ENCODE measurements around the gene JMJD8.

Gene JMJD8

GRCh38 chr16:652454-653305, 31.5 kb downstream of the JMJD8 start:
- DNase-seq, result no peak
- in situ Hi-C loops (cut with HindIII; ENCODE audit: low pct_ligation_motif_present, low pct_unique_long_range_greater_than_20kb, low sequenced_read_pairs), result no loop called here

- DNase-seq, result no peak
- in situ Hi-C loops (cut with HindIII; ENCODE audit: low pct_ligation_motif_present, low pct_unique_long_range_greater_than_20kb, low sequenced_read_pairs), result no loop called here
Measured at GRCh38 chr16:651844-652243, 32.3 kb downstream of the JMJD8 start.

GRCh38 chr16:649631-650030, 34.5 kb downstream of the JMJD8 start:
- peak; percentile 33 for DNase-seq
- in situ Hi-C loops (cut with HindIII; ENCODE audit: low pct_ligation_motif_present, low pct_unique_long_range_greater_than_20kb, low sequenced_read_pairs), result no loop called here

DNA sequence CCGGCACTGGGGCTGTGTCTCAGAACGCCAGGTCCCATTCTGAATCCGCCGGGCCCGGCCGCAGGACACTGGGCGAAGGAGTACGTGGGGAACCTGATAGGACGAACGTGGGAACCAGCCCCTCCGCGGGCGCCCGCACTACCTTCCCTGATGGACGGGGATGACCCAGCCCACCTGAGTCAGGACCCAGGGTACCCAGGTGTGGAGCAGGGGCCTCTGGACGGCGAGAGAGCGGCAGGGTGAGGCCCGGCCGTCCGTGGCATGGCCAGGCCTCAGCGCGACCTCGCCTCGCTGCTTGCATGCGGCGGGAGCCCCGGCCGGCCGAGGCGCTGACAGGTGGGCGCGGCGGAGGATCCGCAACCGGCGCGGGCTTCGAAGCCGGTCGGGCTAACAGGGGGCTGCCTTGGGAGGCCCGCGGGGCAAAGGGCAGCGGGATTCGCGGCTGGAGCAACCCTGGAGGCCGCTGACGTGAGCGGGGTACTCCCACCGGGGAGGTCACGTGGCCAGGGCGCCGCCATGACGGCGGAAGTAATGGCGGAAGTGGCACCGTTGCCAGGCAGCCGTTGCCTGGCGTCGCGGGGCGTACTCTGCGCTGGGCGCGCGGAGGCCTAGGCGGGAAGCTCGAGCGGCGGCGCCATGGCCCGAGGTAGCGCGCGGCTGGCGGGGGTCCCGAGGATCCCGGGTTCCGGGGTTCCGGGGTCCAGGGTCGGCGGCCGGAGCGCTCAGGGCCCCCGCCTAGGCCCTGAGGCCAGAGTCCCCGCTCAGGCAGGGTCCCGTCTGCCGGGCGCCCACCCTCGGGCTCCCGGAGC, 35.1 kb downstream of the JMJD8 start, which contains the start of gene WDR90:
WDR90 (plus strand) TSS at position 585 of the 809 bp plus-strand sequence; CDS start at position 637, 52 bp downstream.
- DNase-seq, result peak; percentile 95
- in situ Hi-C loops (cut with HindIII; ENCODE audit: low pct_ligation_motif_present, low pct_unique_long_range_greater_than_20kb, low sequenced_read_pairs), result no loop called here

DNA sequence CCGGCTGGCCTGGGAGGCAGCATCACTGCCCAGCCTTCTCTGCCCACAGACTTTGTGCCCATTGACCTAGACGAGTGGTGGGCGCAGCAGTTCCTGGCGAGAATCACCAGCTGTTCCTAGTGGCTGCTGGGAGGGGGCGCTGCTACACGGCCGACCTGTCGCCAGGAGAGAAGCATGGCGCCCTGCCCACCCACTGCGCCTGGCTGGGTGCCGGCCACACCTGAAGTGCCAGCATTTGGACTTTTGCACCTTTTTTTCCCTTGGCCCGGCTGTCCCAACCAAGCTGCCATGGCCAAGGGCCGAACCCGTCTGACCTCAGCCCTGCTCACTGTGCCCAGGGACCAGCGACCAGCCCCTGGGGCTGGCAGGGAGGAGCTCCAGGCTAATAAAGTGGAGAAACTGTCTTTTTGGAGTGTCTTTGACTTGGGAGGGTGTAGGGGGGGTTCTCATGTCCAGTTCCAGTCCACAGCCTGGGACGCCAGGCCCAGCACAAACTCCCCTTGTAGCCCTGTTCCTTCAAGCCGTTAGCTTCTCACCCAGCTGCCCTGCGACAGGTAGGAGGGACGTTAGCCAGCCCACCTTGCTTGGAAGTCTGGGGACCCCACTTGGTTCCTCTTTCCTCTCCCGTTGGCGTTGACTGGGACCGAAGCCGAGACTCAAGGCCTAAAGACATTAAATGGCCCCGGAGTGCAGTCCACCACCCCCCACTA, 35.9 kb downstream of the JMJD8 start:
- in situ Hi-C loops (cut with HindIII; ENCODE audit: low pct_ligation_motif_present, low pct_unique_long_range_greater_than_20kb, low sequenced_read_pairs), result no loop called here
- DNase-seq, result peak; percentile 29

- in situ Hi-C loops (cut with HindIII; ENCODE audit: low pct_ligation_motif_present, low pct_unique_long_range_greater_than_20kb, low sequenced_read_pairs), result no loop called here
- no peak for DNase-seq
Measured at GRCh38 chr16:647173-647902, 36.8 kb downstream of the JMJD8 start.

DNA sequence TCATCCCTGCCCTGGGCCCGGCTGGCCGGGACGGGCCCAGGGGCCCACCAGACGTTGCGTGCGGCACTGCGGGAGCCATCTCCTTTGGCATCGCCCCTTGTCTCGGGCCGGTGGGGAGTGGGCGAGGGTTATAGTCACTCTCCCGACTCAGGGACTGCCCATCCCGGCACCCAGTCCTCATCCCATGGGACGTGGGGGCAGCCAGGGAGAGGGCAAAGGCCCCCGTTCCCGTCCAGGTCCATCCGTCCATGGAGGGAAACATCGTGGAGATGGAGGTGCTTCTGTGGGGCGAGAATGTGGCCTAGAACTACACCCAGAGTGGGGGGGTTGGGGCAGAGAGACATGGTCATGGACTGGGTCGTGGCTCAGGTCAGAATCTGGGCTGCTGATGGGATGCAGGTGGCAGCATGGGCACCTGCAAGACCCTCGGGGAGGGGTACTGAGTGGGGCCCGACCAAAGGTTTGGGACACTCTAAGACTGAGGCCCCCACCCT, 37.4 kb downstream of the JMJD8 start:
- in situ Hi-C loops (cut with HindIII; ENCODE audit: low pct_ligation_motif_present, low pct_unique_long_range_greater_than_20kb, low sequenced_read_pairs), result no loop called here
- no peak for DNase-seq

GRCh38 chr16:645852-646678, 38.1 kb downstream of the JMJD8 start:
- DNase-seq, result no peak
- in situ Hi-C loops (cut with HindIII; ENCODE audit: low pct_ligation_motif_present, low pct_unique_long_range_greater_than_20kb, low sequenced_read_pairs), result no loop called here

GRCh38 chr16:644556-644955, 39.6 kb downstream of the JMJD8 start:
- no peak for DNase-seq
- in situ Hi-C loops (cut with HindIII; ENCODE audit: low pct_ligation_motif_present, low pct_unique_long_range_greater_than_20kb, low sequenced_read_pairs), result no loop called here

DNA sequence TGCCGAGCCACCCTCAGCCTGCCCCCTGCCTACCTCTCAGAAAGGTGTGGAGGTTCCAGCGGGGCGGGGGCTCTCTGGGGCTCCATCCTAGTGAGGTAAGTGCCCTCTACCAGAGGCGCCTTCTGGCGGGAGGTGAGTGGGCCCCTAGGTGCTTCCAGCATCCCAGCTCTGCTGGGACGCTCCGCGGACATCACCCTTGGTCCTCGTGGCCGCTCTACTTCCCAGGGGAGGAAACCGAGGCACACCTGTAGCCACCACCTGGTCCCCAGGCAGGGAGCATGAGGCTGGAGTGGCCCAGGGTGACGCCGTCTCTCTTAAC, 41.1 kb downstream of the JMJD8 start:
- in situ Hi-C loops (cut with HindIII; ENCODE audit: low pct_ligation_motif_present, low pct_unique_long_range_greater_than_20kb, low sequenced_read_pairs), result no loop called here
- DNase-seq, result no peak

- peak; percentile 49 for DNase-seq
- in situ Hi-C loops (cut with HindIII; ENCODE audit: low pct_ligation_motif_present, low pct_unique_long_range_greater_than_20kb, low sequenced_read_pairs), result no loop called here
Measured at GRCh38 chr16:642189-643049, 41.7 kb downstream of the JMJD8 start.

DNA sequence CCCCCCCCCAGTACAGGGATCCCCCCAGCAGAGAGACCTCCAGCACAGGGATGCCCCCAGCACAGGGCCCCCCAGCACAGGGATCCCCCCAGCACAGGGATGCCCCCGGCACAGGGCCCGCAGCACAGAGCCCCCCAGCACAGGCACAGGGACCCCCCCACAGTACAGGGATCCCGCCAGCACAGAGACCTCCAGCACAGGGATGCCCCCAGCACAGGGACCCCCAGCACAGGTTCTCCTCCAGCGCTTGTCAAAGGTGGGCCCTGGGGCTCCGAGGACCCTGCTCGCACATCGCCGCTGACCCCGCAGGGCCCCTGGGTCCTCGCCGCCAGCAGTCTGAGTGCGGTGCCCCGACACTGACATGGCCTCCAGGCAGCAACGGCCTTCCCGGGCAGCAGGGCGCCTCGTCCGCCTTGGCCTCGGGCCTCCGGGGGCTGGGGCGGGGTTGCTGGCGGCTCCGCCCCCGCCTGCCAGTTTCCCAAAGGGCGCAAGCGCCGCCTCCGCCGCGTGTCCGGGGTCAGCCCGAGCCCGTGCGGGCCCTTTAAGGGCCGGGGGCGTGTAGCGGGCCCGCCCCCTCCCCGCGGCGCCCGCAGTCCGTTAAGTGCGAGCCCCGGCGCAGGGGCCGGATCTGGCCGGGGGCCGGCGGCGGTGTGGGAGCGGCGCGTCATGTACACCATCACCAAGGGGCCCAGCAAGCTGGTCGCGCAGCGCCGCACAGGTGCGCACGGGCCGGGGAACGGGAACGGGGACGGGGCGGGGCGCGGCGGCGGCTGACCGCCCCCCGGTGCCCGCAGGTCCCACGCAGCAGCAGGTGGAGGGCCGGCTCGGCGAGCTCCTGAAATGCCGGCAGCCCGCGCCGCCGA, 42.6 kb downstream of the JMJD8 start, which contains the start of gene MCRIP2:
MCRIP2 (plus strand) TSS at position 503 of the 863 bp plus-strand sequence; CDS start at position 667, 164 bp downstream.
- in situ Hi-C loops (cut with HindIII; ENCODE audit: low pct_ligation_motif_present, low pct_unique_long_range_greater_than_20kb, low sequenced_read_pairs), result no loop called here
- peak; percentile 93 for DNase-seq

DNA sequence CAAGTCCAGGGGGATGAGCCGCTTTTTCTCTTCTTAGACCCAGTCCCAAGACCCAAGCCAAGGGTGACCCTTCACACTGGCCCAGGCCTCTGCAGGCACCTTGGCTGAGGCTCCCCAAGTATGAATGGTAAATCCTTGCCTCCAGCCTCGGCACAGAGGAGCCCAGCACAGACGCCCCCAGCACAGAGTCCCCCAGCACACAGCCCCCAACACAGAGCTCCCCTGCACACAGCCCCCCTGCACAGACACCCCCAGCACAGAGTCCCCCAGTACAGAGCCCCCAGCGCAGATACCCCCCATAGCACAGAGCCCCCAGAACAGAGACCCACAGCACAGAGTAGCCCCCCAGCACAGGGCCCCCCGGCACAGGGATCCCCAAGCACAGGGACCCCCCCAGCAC, 43.5 kb downstream of the JMJD8 start:
- in situ Hi-C loops (cut with HindIII; ENCODE audit: low pct_ligation_motif_present, low pct_unique_long_range_greater_than_20kb, low sequenced_read_pairs), result no loop called here
- no peak for DNase-seq

GRCh38 chr16:638836-639235, 45.3 kb downstream of the JMJD8 start:
- no peak for DNase-seq
- in situ Hi-C loops (cut with HindIII; ENCODE audit: low pct_ligation_motif_present, low pct_unique_long_range_greater_than_20kb, low sequenced_read_pairs), result no loop called here

DNA sequence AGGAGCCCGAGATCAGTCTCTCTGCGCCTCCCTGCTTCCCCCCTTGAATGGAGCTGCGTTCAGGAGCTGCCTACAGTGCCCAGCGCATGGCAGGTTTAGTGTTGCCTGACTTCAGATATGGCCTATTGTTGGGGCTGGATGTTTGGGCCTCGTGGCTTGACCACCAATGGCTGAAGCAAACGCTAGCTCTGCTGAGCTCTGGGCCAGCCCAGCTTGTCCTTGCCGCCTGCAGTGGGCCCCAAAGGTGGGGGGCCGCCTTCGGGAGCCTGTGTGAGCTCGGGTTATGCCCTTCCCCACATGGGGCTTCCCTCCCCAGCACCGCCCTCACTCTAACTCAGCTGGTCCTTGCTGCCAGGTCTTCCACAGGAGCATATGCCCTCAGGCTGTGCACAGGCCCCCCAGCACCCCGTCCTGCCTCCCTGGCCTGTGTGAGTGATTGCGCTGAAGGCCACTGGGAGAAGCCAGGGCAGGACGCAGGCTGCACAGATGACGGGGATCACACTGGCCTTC, 46.0 kb downstream of the JMJD8 start:
- DNase-seq, result no peak
- in situ Hi-C loops (cut with HindIII; ENCODE audit: low pct_ligation_motif_present, low pct_unique_long_range_greater_than_20kb, low sequenced_read_pairs), result no loop called here

Data from ACHN (cell line).